Stimulated activated naive CD4-positive, alpha-beta T cell (primary cell): ENCODE results near the gene SLC4A11.

Experiments
- DNase-seq, 6 experiments: peaks; one replicate each; lab custom pipeline; 2025; lab: John Stamatoyannopoulos, UW

SLC4A11 gene

GRCh38 chr20:3246682-3247081 is 7.7 kb upstream of the SLC4A11 start:
- no peak for DNase-seq

- no peak for DNase-seq
These were observed 6.7 kb upstream of the SLC4A11 start for GRCh38 chr20:3245711-3246110.

GRCh38 chr20:3245156-3245555 is 6.2 kb upstream of the SLC4A11 start:
- DNase-seq: no peak

- DNase-seq: no peak
These were observed 5.6 kb upstream of the SLC4A11 start for GRCh38 chr20:3244613-3245012.

GRCh38 chr20:3243718-3244358 is 4.8 kb upstream of the SLC4A11 start:
- DNase-seq: no peak

- no peak for DNase-seq
These were observed 3.2 kb upstream of the SLC4A11 start for GRCh38 chr20:3242172-3242692.

GRCh38 chr20:3240776-3241363 is 1.9 kb upstream of the SLC4A11 start:
- no peak for DNase-seq

GRCh38 chr20:3239867-3240775 is 1.1 kb upstream of the SLC4A11 start:
- DNase-seq: no peak

GRCh38 chr20:3238616-3239025 is 369 bp downstream of the SLC4A11 start:
- peak in 5 of 6 experiments; percentile 12 to 62 (median 34) for DNase-seq

- peak in 1 of 6 experiments; percentile 15 for DNase-seq
These were observed 903 bp downstream of the SLC4A11 start for GRCh38 chr20:3237958-3238615.

- no peak for DNase-seq
These were observed 1.7 kb downstream of the SLC4A11 start for GRCh38 chr20:3237011-3237957.

- no peak for DNase-seq
These were observed 3.2 kb downstream of the SLC4A11 start for GRCh38 chr20:3235666-3236324.

GRCh38 chr20:3233991-3234498 is 4.9 kb downstream of the SLC4A11 start:
- DNase-seq: no peak

GRCh38 chr20:3233131-3233990 is 5.6 kb downstream of the SLC4A11 start:
- DNase-seq: no peak

GRCh38 chr20:3231889-3232588 is 7.0 kb downstream of the SLC4A11 start:
- DNase-seq: no peak

GRCh38 chr20:3231116-3231515 is 7.9 kb downstream of the SLC4A11 start:
- no peak for DNase-seq

GRCh38 chr20:3229798-3230197 is 9.2 kb downstream of the SLC4A11 start:
- DNase-seq: no peak

GRCh38 chr20:3229158-3229557 is 9.8 kb downstream of the SLC4A11 start:
- no peak for DNase-seq

GRCh38 chr20:3228750-3229032 is 10.3 kb downstream of the SLC4A11 start:
- no peak for DNase-seq
